Left lung (tissue), 10 donors: Measurements from ENCODE around the gene PRIM1. TPM values are rescaled to one million over a fixed set of nuclear protein-coding genes. Genes with fewer than 3 reads are reported as not detected.
"Not testable (repeated sequence)": the region's sequence is repeated elsewhere in the genome, so short reads cannot be mapped to it uniquely, and the experiment has no call there.

Source experiments
- ATAC-seq: fragments of 200-7000 bp; cut with Tn5 transposase; one replicate; pipeline ENCODE4 v1.9.1; 2020; ENCODE audit warnings: moderate library complexity
- DNase-seq, 4 donors: peaks; one replicate each; pipeline ENCODE4 v3.0.0-alpha.2; 2013 to 2020
- H3K27ac ChIP-seq, 2 donors: fragments of 200-600 bp; sonication (generic) in 1 of 2; one replicate each; pipeline versions ENCODE4 v1.5.0 to v1.8.0; 2020 to 2021
- H3K27me3 ChIP-seq, 2 donors: fragments of 200-600 bp; sonication (generic) in 1 of 2; one replicate each; pipeline versions ENCODE4 v1.5.0 to v1.8.0; 2020 to 2021
- H3K36me3 ChIP-seq, 2 donors: fragments of 200-600 bp; sonication (generic) in 1 of 2; one replicate each; pipeline versions ENCODE4 v1.5.0 to v1.8.0; 2020 to 2021
- H3K4me1 ChIP-seq, 2 donors: fragments of 200-600 bp; one replicate each; pipeline ENCODE4 v1.8.0; 2021
- H3K4me3 ChIP-seq, 2 donors: fragments of 200-600 bp; sonication (generic) in 1 of 2; one replicate each; pipeline versions ENCODE4 v1.5.0 to v1.8.0; 2020 to 2021; ENCODE audit warnings: mild to moderate bottlenecking in 1 of 2
- H3K9me3 ChIP-seq, 2 donors: fragments of 200-600 bp; sonication (generic) in 1 of 2; one replicate each; pipeline versions ENCODE4 v1.5.0 to v1.8.0; 2020 to 2021
- CTCF ChIP-seq, 2 donors: fragments of 200-600 bp; sonication (generic) in 1 of 2; IDR thresholded peaks; one replicate each; pipeline versions ENCODE4 v1.5.0 to v1.8.0; 2021; ENCODE audit warnings: antibody characterized with exemption in 2 of 2
- intact Hi-C, 2 donors: fragments of 100-400 bp; cut with DNase I; formaldehyde crosslinking; loops; one replicate each; pipeline versions ENCODE4 v1.11.2 to v1.14.2; 2022
- polyA plus RNA-seq, 6 donors: library from polyadenylated mRNA; unstranded; fragments of 120-200 nt; gene quantifications; one replicate each; pipeline ENCODE4 v1.2.1, GENCODE V29; 2013; ENCODE audit not compliant: insufficient read length in 6 of 6
- total RNA-seq, 2 donors: library from RNA; stranded (reverse); fragmentation: NEBNext Ultra II Directional; extraction: Animal tissue kit (Norgen Biotek cat#: 25700); gene quantifications; one replicate each; pipeline ENCODE4 v1.2.1, GENCODE V29; 2021
- donor health status: DM: no; HTN: yes; CAD: no.
- donor health status: DM: no; HTN: no; CAD: no.

The PRIM1 gene
- total and polyA plus RNA-seq, 8 donors, result 7.2 to 28.5 (median 20.8) TPM

- intact Hi-C loops, result no loop called here
- no peak for DNase-seq
- no peak overlapping the region for H3K4me3 ChIP-seq
- TF ChIP-seq CTCF (IDR thresholded peaks at IDR 0.05), result no peak
- H3K4me1 ChIP-seq, result no peaks in the 10 kb centered on the region
- ATAC-seq, result no peak
- H3K27me3 ChIP-seq, result no peaks in the 10 kb centered on the region
- no peaks in the 10 kb centered on the region for H3K9me3 ChIP-seq
- no peak overlapping the region for H3K27ac ChIP-seq
- H3K36me3 ChIP-seq, result no peaks in the 10 kb centered on the region
These were observed 40.6 kb upstream of the PRIM1 start for GRCh38 chr12:56792678-56793077.

GRCh38 chr12:56789429-56789828, 37.3 kb upstream of the PRIM1 start:
- intact Hi-C loops, H3K9me3 ChIP-seq, H3K27ac ChIP-seq, H3K4me3 ChIP-seq, DNase-seq, ATAC-seq, H3K4me1 ChIP-seq, H3K36me3 ChIP-seq, H3K27me3 ChIP-seq: not testable (repeated sequence)

DNA sequence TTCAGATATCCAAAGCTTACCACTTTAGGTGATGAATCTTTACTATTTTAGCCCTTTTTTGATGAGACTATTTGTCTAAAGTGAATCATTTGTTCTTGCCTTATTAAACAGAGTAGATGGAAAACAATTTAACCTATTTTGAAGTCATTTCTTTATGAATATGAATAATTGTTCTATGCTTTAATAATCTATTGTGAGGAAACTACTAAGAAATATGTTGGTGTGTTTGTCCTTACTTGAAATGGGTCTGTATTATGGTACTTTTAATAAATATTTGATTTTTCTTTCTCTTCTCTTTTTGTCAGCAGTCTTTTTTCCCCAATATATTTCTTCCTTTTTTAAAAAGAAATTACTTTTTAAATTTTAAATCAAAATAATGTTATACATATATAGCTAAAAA, 35.4 kb upstream of the PRIM1 start:
- TF ChIP-seq CTCF (IDR thresholded peaks at IDR 0.05), result no peak
- H3K4me1 ChIP-seq, result no peaks in the 10 kb centered on the region
- H3K27me3 ChIP-seq, result no peaks in the 10 kb centered on the region
- H3K9me3 ChIP-seq, result no peaks in the 10 kb centered on the region
- H3K4me3 ChIP-seq, result no peak overlapping the region
- DNase-seq, result no peak
- no peak for ATAC-seq
- no peak overlapping the region for H3K27ac ChIP-seq
- H3K36me3 ChIP-seq, result no peaks in the 10 kb centered on the region
- intact Hi-C loops, result no loop called here

- no peaks in the 10 kb centered on the region for H3K9me3 ChIP-seq
These were observed 33.8 kb upstream of the PRIM1 start for GRCh38 chr12:56785874-56786273.

GRCh38 chr12:56785141-56785865, 33.2 kb upstream of the PRIM1 start:
- no peak overlapping the region for H3K4me3 ChIP-seq
- intact Hi-C loops, result no loop called here
- TF ChIP-seq CTCF (IDR thresholded peaks at IDR 0.05), result no peak
- H3K9me3 ChIP-seq, result no peaks in the 10 kb centered on the region
- no peaks in the 10 kb centered on the region for H3K4me1 ChIP-seq
- DNase-seq (peak in 1 of 4 donors; percentile 41), ATAC-seq (no peak)
- H3K36me3 ChIP-seq, result no peaks in the 10 kb centered on the region
- H3K27me3 ChIP-seq, result no peaks in the 10 kb centered on the region
- no peak overlapping the region for H3K27ac ChIP-seq

More at GRCh38 chr12:56785874-56786273, 33.8 kb upstream of the PRIM1 start:
- no peak for DNase-seq
- Histone ChIP-seq H3K4me1 (no peaks in the 10 kb centered on the region), H3K4me3 (no peak overlapping the region), H3K27me3 (no peaks in the 10 kb centered on the region), H3K36me3 (no peaks in the 10 kb centered on the region), H3K27ac (no peak overlapping the region)
- intact Hi-C loops, result no loop called here
- no peak for ATAC-seq
- TF ChIP-seq CTCF (IDR thresholded peaks at IDR 0.05), result no peak

GRCh38 chr12:56781726-56782125, 29.6 kb upstream of the PRIM1 start:
- Histone ChIP-seq H3K27me3 (no peaks in the 10 kb centered on the region), H3K4me1 (no peaks in the 10 kb centered on the region), H3K9me3 (no peaks in the 10 kb centered on the region), H3K27ac (no peak overlapping the region), H3K36me3 (no peaks in the 10 kb centered on the region), H3K4me3 (no peak overlapping the region)
- peak; percentile 30 for ATAC-seq
- intact Hi-C loops, result no loop called here
- TF ChIP-seq CTCF (IDR thresholded peaks at IDR 0.05), result no peak
- DNase-seq, result no peak
